Measurements from ENCODE around the gene NPEPL1.

The NPEPL1 gene

DNA sequence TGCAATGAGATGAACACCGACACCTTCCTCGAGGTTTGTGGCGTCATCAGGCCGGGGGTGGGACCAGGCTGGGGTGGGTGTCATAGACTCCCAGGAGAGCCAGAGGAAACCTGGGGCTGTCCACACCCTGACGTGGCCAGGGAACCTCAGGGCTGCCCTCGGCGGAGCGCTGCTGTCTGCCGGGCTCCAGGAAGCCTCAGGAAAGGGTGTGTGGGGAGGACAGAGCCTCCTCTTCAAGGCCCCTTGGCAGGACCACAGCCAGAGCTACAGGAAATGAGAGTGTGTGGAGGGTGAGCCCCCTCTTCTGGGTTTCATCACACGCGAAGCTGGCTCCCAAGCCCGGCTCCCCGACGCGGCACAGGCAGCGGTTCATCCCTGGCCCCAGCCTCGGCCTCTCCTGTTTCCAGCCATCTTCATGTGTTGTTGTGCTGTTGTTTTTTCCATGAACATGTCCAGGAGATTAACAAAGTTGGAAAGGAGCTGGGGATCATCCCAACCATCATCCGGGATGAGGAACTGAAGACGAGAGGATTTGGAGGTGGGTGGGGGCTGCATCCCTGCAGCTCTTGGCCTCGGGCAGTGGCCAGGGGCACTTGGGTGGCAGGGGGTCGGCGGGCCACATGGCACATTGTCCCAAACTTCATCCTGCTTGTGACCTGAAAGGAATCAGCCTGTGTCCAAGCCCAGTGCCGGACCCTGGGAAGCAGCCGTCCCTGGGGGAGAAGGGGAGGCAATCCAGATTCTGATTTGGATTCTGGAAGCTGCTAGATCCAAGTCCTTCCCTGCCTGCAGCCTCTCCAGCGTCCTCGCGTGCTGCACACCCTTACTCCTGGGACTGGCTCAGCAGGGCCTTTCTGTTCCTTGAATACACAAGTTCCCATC, 6.4 kb downstream of the NPEPL1 start:
- Histone ChIP-seq H3K9me3 (ENCODE audit: control insufficient read depth, low read depth, low read length) (no peaks in the 10 kb centered on the region), H3K27me3 (ENCODE audit: control insufficient read depth, insufficient read depth, low read length) (no peaks in the 10 kb centered on the region), H3K4me1 (ENCODE audit: control insufficient read depth, low read depth, low read length) (no peaks in the 10 kb centered on the region), H3K9ac (ENCODE audit: low read length) (no peak overlapping the region), H3K36me3 (ENCODE audit: control insufficient read depth, low read depth, low read length) (peaks cover 48% of the 10 kb centered on the region), H3K4me3 (ENCODE audit: low read length) (no peak overlapping the region), H3K27ac (ENCODE audit: low read length) (no peak overlapping the region)

DNA sequence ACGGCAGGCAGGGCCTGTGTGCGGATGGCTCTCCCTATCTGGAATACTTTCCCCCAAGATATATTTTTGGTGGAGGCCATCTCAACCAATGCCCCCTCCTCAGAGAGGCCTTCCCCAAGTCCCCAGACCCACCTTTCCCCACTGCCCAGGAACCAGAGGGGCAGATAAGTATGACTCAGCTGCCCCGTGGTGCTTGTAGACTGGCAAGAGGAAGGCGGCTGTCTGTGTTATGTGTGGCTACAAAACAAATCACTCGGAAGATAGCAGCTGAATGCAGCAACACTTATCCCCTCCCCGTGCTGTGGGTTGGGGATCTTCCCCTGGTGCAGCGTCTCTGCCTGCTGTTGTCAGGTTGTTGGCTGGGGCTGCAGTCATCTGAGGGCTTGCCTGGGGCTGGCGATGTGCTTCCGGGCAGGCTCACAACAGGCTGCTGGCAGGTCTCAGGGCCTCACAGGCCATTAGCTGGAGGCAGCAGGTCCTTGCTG, 7.1 kb downstream of the NPEPL1 start:
- peaks cover 52% of the 10 kb centered on the region for H3K36me3 ChIP-seq (ENCODE audit: control insufficient read depth, low read depth, low read length)
- H3K27ac ChIP-seq (ENCODE audit: low read length) = no peak overlapping the region

DNA sequence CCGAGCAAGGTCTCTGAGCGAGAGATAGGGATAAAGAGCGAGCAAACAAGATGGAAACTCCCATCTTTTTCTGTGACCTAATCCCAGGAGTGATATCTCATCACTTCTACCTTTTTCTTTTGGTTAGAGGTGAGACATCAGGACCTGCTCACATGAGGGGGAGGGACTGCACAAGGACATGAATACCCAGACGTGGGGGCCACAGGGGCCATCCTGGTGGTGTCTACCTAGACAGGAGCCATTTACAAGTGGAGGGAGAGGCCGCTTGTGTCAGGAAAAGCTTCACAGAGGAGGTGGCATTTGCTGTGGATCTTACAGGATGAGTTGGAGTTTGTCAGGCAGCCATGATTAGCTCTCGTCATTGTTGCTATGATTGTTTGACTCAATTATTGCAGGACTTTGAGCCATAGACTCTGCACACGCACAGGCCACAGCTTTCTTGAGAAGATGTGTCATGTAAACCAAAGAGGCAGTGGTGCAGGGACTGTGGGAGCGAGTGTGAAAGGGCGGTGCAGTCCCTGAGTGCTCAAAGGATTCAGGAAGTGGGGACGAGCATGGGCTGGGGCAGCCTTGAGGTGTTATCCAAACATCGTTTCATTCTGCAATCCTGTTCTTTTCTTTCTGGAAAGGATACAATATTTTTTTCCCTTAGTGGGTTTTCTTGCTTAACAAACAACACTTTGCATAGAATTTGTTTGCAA, 7.7 kb downstream of the NPEPL1 start:
- no peaks in the 10 kb centered on the region for H3K27me3 ChIP-seq (ENCODE audit: control insufficient read depth, insufficient read depth, low read length)
- H3K9ac ChIP-seq (ENCODE audit: low read length) = no peak overlapping the region
- H3K36me3 ChIP-seq (ENCODE audit: control insufficient read depth, low read depth, low read length) = peaks cover 58% of the 10 kb centered on the region

More for the DNA sequence above, 7.1 kb downstream of the NPEPL1 start:
- H3K4me1 ChIP-seq (ENCODE audit: control insufficient read depth, low read depth, low read length) = no peaks in the 10 kb centered on the region
- H3K9me3 ChIP-seq (ENCODE audit: control insufficient read depth, low read depth, low read length) = no peaks in the 10 kb centered on the region
- H3K27me3 ChIP-seq (ENCODE audit: control insufficient read depth, insufficient read depth, low read length) = no peaks in the 10 kb centered on the region
- no peak overlapping the region for H3K4me3 ChIP-seq (ENCODE audit: low read length)
- no peak overlapping the region for H3K9ac ChIP-seq (ENCODE audit: low read length)

DNA sequence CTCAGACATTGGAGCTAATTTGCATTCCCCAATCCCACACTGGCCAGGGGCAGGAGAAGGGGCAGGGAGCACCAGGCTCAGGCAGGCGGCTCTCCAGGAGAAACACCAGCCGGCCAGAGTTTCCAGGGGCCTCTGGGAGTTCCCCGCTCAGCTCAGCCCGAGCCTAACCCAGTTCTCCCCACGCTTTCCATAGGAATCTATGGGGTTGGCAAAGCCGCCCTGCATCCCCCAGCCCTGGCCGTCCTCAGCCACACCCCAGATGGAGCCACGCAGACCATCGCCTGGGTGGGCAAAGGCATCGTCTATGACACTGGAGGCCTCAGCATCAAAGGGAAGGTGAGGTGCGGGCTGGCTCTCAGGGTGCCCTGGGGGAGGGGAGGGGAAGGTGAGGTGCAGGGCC, 8.2 kb downstream of the NPEPL1 start:
- Histone ChIP-seq H3K36me3 (ENCODE audit: control insufficient read depth, low read depth, low read length) (peaks cover 62% of the 10 kb centered on the region), H3K27me3 (ENCODE audit: control insufficient read depth, insufficient read depth, low read length) (no peaks in the 10 kb centered on the region), H3K4me3 (ENCODE audit: low read length) (no peak overlapping the region), H3K9me3 (ENCODE audit: control insufficient read depth, low read depth, low read length) (no peaks in the 10 kb centered on the region), H3K27ac (ENCODE audit: low read length) (no peak overlapping the region), H3K4me1 (ENCODE audit: control insufficient read depth, low read depth, low read length) (no peaks in the 10 kb centered on the region), H3K9ac (ENCODE audit: low read length) (no peak overlapping the region)

More for the DNA sequence above, 7.7 kb downstream of the NPEPL1 start:
- Histone ChIP-seq H3K9me3 (ENCODE audit: control insufficient read depth, low read depth, low read length) (no peaks in the 10 kb centered on the region), H3K27ac (ENCODE audit: low read length) (no peak overlapping the region), H3K4me1 (ENCODE audit: control insufficient read depth, low read depth, low read length) (no peaks in the 10 kb centered on the region), H3K4me3 (ENCODE audit: low read length) (no peak overlapping the region)

DNA sequence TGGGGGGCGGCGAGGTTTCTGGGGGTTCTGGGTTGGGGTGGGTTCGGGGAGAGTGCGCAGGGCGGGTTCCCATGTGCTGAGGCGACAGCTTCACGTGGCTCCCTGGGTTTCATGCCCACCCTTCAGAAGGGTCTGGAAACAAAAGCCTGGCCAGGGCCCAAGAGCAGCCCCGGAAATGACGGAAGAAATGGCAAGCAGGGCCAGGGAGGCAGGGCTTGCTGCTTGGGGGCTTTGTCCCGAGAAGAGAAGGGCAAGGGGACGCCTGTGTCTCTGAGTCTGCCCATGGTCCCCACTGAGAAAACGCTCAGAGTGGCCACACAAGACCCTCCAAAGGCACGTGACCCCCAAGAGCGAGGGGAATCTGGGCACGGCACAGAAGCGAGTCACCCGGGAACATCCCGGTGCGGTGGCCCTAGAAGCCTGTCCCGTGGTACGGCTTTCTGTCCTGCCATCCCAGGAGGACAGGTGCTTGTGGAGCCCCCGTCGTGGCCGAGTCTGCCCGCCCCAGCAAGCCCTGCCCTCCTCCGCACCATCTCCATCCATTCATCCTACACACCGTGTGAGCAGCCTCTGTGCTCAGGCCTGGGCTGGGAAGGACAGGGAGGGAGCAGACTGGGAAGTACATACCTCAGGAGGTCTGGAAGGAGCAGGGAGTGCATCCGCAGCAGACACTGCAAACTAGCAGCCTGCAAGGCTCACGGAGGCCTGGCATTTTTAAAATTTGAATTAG, 9.0 kb downstream of the NPEPL1 start:
- no peak overlapping the region for H3K27ac ChIP-seq (ENCODE audit: low read length)
- H3K9me3 ChIP-seq (ENCODE audit: control insufficient read depth, low read depth, low read length) = no peaks in the 10 kb centered on the region
- H3K27me3 ChIP-seq (ENCODE audit: control insufficient read depth, insufficient read depth, low read length) = no peaks in the 10 kb centered on the region
- H3K4me3 ChIP-seq (ENCODE audit: low read length) = no peak overlapping the region
- no peaks in the 10 kb centered on the region for H3K4me1 ChIP-seq (ENCODE audit: control insufficient read depth, low read depth, low read length)
- H3K36me3 ChIP-seq (ENCODE audit: control insufficient read depth, low read depth, low read length) = peaks cover 60% of the 10 kb centered on the region
- no peak overlapping the region for H3K9ac ChIP-seq (ENCODE audit: low read length)

DNA sequence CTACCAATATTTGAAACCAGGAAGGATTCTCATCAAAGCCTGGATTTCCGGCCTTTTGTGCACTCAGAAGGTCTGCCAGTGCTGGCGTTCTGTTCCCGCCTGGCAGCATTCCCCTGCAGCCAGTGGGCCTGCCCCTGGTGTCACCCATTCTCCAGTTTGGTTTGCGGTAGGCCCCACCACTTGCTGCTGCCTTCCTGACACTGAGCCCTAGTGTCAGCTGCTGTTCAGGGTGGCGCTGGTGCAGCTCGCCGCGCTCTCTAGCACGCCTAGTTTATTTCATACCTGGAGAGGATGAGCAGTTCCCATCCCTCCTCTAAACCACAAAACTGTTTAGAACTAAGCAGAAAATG, 9.5 kb downstream of the NPEPL1 start:
- Histone ChIP-seq H3K9me3 (ENCODE audit: control insufficient read depth, low read depth, low read length) (no peaks in the 10 kb centered on the region), H3K27me3 (ENCODE audit: control insufficient read depth, insufficient read depth, low read length) (no peaks in the 10 kb centered on the region), H3K9ac (ENCODE audit: low read length) (no peak overlapping the region), H3K4me3 (ENCODE audit: low read length) (no peak overlapping the region), H3K4me1 (ENCODE audit: control insufficient read depth, low read depth, low read length) (no peaks in the 10 kb centered on the region), H3K36me3 (ENCODE audit: control insufficient read depth, low read depth, low read length) (peaks cover 54% of the 10 kb centered on the region), H3K27ac (ENCODE audit: low read length) (no peak overlapping the region)

DNA sequence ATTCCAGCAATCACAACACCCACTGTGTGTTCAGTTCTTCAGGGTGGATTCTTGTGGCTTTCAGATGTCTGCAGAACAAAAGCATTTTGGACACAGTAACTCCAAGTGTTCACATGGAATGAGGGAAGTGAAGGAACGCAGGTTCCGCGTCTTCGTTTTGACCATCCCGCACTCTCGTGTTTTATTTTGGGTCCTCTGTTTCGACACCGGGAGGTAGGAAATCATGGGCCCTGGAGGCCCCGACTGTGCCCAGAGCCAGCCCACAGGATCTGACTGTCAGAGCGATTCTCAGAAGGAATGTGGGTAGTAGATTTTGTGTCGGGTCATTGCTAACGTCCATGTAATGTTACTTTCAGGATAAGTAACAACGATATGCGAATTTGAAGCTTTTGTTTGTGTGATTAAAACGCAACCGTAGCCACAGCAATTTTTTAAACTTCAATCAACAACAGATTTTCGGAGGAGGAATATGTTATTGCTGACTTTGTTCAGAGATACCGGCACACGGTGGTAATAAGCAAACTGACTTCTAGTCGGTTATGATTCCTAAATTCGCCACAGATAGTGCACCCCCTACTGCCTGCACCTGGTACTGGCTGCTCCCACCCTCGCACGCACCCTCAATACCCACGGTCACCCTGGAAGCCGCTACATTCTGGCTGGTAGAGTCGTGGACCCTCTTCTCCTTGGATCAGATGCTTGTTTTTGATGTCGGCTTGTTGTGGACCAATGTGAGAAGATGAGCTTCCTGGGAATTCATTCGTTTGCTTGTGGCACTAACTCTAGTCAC, 10.5 kb downstream of the NPEPL1 start:
- no peak overlapping the region for H3K9ac ChIP-seq (ENCODE audit: low read length)
- H3K4me3 ChIP-seq (ENCODE audit: low read length) = no peak overlapping the region
- H3K4me1 ChIP-seq (ENCODE audit: control insufficient read depth, low read depth, low read length) = no peaks in the 10 kb centered on the region
- H3K27me3 ChIP-seq (ENCODE audit: control insufficient read depth, insufficient read depth, low read length) = no peaks in the 10 kb centered on the region
- no peaks in the 10 kb centered on the region for H3K9me3 ChIP-seq (ENCODE audit: control insufficient read depth, low read depth, low read length)
- peaks cover 48% of the 10 kb centered on the region for H3K36me3 ChIP-seq (ENCODE audit: control insufficient read depth, low read depth, low read length)
- no peak overlapping the region for H3K27ac ChIP-seq (ENCODE audit: low read length)

DNA sequence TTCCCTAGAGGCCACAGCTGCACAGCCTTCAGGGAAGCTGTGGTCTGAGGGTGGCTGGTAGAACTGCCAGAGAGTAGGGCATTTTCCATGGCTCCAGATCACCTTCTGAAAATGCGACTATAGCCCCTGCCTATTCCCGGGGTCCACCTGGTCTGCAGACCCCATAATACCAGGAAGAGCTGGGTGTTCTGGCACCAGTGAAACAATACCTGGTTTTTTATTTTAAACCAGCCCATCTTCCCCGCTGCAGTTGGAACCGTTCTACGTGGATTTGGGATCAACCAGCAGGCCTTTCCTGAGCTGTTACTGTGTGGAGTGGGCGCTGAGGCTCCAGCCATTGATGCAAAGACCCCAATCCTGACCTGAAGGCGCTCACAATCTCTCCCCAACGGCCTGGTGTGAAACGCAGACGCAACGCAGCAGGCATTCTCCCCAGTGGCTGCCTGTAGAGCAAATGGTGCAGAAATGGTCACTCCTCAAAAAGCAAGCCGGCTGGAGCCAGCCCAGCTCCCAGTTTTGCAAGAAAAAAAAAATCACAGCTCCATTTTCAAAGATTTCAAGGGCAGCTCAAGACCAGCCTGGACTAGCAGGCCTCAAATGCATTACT, 11.3 kb downstream of the NPEPL1 start:
- H3K9ac ChIP-seq (ENCODE audit: low read length) = no peak overlapping the region
- no peak overlapping the region for H3K4me3 ChIP-seq (ENCODE audit: low read length)
- H3K4me1 ChIP-seq (ENCODE audit: control insufficient read depth, low read depth, low read length) = no peaks in the 10 kb centered on the region
- no peak overlapping the region for H3K27ac ChIP-seq (ENCODE audit: low read length)
- no peaks in the 10 kb centered on the region for H3K9me3 ChIP-seq (ENCODE audit: control insufficient read depth, low read depth, low read length)
- H3K36me3 ChIP-seq (ENCODE audit: control insufficient read depth, low read depth, low read length) = peaks cover 44% of the 10 kb centered on the region
- no peaks in the 10 kb centered on the region for H3K27me3 ChIP-seq (ENCODE audit: control insufficient read depth, insufficient read depth, low read length)

DNA sequence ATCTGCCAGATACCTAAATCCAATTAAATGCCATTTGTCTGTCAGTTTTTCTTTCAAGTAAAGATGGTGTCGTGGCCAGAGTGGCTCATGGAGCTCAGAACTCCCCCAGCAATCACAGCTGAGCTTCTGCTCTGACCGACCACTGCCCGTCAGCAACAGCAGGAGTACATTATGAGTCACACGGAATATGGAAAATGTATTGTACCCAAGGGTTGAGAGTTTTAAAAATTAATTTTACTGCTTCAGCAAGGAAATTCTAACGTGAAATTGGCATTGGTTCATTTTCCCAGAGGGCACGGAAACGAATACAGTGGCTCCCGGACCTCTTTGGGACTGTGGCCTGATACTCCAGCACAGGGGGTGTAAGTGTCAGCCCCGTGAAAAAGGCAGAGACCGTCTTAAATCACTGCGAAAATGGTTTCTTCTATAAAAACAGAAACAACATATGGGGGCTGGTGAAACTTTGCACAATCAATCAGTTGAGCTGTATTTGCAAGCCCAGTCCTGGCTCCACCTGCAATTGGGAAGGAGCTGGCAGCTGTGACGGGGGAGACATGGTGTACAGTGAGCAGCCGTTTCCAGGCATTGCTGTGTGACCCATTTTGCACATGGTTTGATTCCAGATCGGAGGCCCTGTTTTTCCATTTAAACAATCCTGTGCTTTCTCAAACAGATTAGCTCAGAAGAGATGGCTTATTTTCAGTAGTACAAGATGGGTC, 12.8 kb downstream of the NPEPL1 start:
- H3K27ac ChIP-seq (ENCODE audit: low read length) = no peak overlapping the region
- H3K27me3 ChIP-seq (ENCODE audit: control insufficient read depth, insufficient read depth, low read length) = no peaks in the 10 kb centered on the region
- H3K4me3 ChIP-seq (ENCODE audit: low read length) = no peak overlapping the region
- H3K36me3 ChIP-seq (ENCODE audit: control insufficient read depth, low read depth, low read length) = peaks cover 34% of the 10 kb centered on the region
- H3K9me3 ChIP-seq (ENCODE audit: control insufficient read depth, low read depth, low read length) = no peaks in the 10 kb centered on the region
- no peak overlapping the region for H3K9ac ChIP-seq (ENCODE audit: low read length)
- no peaks in the 10 kb centered on the region for H3K4me1 ChIP-seq (ENCODE audit: control insufficient read depth, low read depth, low read length)

DNA sequence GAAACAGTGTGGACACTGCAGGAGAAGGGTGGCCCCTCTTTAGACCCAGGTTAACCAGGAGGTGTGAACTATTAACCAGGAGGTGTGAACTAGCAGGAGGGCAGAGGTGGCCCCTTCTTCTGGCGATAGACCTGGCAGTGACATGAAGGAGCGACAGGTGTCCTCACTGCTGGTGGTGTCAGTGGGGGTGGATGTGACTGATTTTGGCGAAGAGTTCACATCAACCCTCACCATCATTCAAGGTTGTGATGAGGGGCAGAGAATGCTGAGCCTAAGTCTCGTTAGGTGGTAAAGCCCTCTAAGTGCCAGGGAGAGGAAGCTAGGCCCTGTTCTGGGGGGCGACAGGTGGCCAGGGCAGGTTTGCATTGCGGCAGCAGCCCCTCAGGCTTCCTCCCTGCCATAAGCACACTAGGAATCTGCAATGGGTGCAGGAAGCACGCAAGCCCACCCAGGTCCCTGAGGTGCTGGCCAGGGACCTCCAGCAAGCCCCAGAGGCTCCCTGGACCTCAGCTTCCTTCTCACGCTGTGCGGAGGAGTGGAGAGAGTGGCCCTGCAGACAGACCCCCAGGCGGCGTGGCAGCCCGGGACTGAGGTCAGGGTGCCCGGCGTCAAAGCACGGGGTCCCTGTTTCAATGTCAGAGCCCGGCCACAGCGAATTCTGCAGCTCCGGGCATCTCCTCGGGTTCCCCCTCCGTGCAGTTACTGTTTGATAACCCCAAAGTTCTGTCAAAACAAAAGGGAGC, 13.7 kb downstream of the NPEPL1 start:
- H3K4me3 ChIP-seq (ENCODE audit: low read length) = no peak overlapping the region
- H3K4me1 ChIP-seq (ENCODE audit: control insufficient read depth, low read depth, low read length) = no peaks in the 10 kb centered on the region
- no peaks in the 10 kb centered on the region for H3K27me3 ChIP-seq (ENCODE audit: control insufficient read depth, insufficient read depth, low read length)
- no peaks in the 10 kb centered on the region for H3K9me3 ChIP-seq (ENCODE audit: control insufficient read depth, low read depth, low read length)
- peaks cover 34% of the 10 kb centered on the region for H3K36me3 ChIP-seq (ENCODE audit: control insufficient read depth, low read depth, low read length)
- no peak overlapping the region for H3K9ac ChIP-seq (ENCODE audit: low read length)
- H3K27ac ChIP-seq (ENCODE audit: low read length) = no peak overlapping the region

Data from iPS-18a (cell line).